NB4 (cell line): ENCODE measurements around the gene RRAD.

Source experiments
- DNase-seq: peaks from one replicate; pipeline ENCODE4 v3.0.0; 2010; ENCODE audit warnings: low read depth
- H3K4me3 ChIP-seq: one replicate; pipeline ENCODE4 v1.5.1; 2011; ENCODE audit warnings: mild to moderate bottlenecking, low read depth, low read length, moderate library complexity
- MAX ChIP-seq: IDR thresholded peaks from 2 replicates; pipeline ENCODE4 v1.6.1; 2011; ENCODE audit warnings: low read depth, low read length
- MYC ChIP-seq: IDR thresholded peaks from 2 replicates; pipeline ENCODE4 v1.6.1; 2011; ENCODE audit warnings: low read depth, low read length
- POLR2A ChIP-seq: IDR thresholded peaks from 2 replicates; pipeline ENCODE4 v1.6.1; 2011; ENCODE audit warnings: mild to moderate bottlenecking; ENCODE audit not compliant: insufficient read length; ENCODE audit errors: extremely low read depth
- TF ChIP-seq, protein P1 (sequence below): IDR thresholded peaks from one replicate; pipeline ENCODE4 v1.5.1; 2012; ENCODE audit warnings: low read depth, low read length

RRAD gene

GRCh38 chr16:66891797-66892196, 33.5 kb downstream of the RRAD start:
- DNase-seq, result no peak
- no peak overlapping the region for H3K4me3 ChIP-seq
- TF ChIP-seq MAX (no peak), POLR2A (no peak), MYC (no peak)
- TF ChIP-seq, protein P1, sequence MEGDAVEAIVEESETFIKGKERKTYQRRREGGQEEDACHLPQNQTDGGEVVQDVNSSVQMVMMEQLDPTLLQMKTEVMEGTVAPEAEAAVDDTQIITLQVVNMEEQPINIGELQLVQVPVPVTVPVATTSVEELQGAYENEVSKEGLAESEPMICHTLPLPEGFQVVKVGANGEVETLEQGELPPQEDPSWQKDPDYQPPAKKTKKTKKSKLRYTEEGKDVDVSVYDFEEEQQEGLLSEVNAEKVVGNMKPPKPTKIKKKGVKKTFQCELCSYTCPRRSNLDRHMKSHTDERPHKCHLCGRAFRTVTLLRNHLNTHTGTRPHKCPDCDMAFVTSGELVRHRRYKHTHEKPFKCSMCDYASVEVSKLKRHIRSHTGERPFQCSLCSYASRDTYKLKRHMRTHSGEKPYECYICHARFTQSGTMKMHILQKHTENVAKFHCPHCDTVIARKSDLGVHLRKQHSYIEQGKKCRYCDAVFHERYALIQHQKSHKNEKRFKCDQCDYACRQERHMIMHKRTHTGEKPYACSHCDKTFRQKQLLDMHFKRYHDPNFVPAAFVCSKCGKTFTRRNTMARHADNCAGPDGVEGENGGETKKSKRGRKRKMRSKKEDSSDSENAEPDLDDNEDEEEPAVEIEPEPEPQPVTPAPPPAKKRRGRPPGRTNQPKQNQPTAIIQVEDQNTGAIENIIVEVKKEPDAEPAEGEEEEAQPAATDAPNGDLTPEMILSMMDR, result no peak

DNA sequence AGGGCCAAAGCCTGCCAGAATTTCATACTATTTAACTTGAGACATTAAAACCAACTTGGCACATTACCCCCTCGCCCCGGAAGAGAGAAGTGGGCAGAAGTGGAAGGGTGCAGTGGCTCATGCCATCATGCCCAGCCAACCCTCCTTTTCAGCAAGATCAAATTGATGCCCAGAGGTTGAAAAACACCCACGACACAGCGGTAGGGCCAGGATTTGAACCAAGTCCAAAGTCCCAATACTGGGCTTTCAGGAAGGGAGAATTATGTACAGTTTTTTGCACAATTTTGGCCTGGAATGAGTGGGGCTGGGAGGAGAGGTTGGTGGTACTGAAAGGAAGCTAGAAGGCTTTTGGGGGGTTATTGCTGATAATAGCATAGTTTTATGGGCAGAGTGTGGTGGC, 34.0 kb downstream of the RRAD start:
- no peak overlapping the region for H3K4me3 ChIP-seq
- DNase-seq, result no peak
- TF ChIP-seq POLR2A (no peak), MYC (no peak), MAX (no peak)
- TF ChIP-seq, protein P1, result no peak

DNA sequence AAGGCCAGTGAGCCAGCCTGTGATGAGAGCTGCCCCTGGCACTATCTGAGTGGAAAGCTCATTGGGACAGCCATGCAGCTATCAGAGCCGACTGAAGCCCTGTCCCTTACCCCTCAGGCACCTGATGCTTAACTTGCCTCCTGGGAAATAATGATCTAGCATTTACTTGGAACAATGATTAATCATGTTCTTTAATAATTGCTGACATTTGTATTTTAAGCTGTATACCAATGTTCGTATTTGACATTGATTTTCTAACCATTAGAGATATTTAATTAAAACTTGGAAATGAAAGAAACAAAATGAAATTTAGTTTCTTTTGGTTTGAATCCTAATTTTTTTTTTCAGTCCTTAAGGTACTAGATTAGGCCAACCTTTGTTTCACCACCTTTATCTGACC, 34.5 kb downstream of the RRAD start:
- TF ChIP-seq POLR2A (no peak), MYC (no peak), MAX (no peak)
- TF ChIP-seq, protein P1, result no peak
- no peak for DNase-seq
- H3K4me3 ChIP-seq, result no peak overlapping the region

- TF ChIP-seq MYC, result no peak
- TF ChIP-seq MAX, result no peak
- TF ChIP-seq POLR2A, result no peak
- TF ChIP-seq, protein P1, result no peak
- no peak for DNase-seq
- H3K4me3 ChIP-seq, result no peak overlapping the region
Measured at GRCh38 chr16:66889622-66890021, 35.7 kb downstream of the RRAD start.

- no peak for DNase-seq
- TF ChIP-seq MAX (no peak), MYC (no peak)
Measured at GRCh38 chr16:66888647-66889615, 36.4 kb downstream of the RRAD start.

GRCh38 chr16:66886914-66887313, 38.4 kb downstream of the RRAD start:
- DNase-seq, result no peak
- no peak overlapping the region for H3K4me3 ChIP-seq

More at GRCh38 chr16:66888647-66889615, 36.4 kb downstream of the RRAD start:
- H3K4me3 ChIP-seq, result no peak overlapping the region

More at GRCh38 chr16:66886914-66887313, 38.4 kb downstream of the RRAD start:
- TF ChIP-seq POLR2A, result no peak
- TF ChIP-seq, protein P1, result no peak
- no peak for TF ChIP-seq MAX
- no peak for TF ChIP-seq MYC
